Gastroesophageal sphincter (tissue), 3 donors: ENCODE results near the gene TTLL8.

ENCODE experiments used
- CTCF ChIP-seq, 4 experiments: fragments of 200-600 bp in 2 of 4; fragments of 450-650 bp in 2 of 4; sonication (generic) in 1 of 4; IDR thresholded peaks; one replicate each; pipeline ENCODE4 v1.5.1; 2017 to 2019; ENCODE audit warnings: antibody characterized with exemption in 4 of 4, mild to moderate bottlenecking in 2 of 4, moderate library complexity in 2 of 4
- EP300 ChIP-seq: sonication (generic); formaldehyde crosslinking; IDR thresholded peaks from one replicate; pipeline ENCODE4 v1.6.1; 2017; ENCODE audit warnings: antibody characterized with exemption, mild to moderate bottlenecking
- POLR2A ChIP-seq, 2 donors: fragments of 450-650 bp; IDR thresholded peaks; one replicate each; pipeline ENCODE4 v1.6.1; 2017; ENCODE audit warnings: antibody characterized with exemption in 2 of 2, mild to moderate bottlenecking in 2 of 2, moderate library complexity in 1 of 2
- POLR2AphosphoS5 ChIP-seq: sonication (generic); formaldehyde crosslinking; IDR thresholded peaks from one replicate; pipeline ENCODE4 v1.6.1; 2017; ENCODE audit warnings: antibody characterized with exemption

GRCh38 chr22:50034126-50035081 is 23.7 kb downstream of the TTLL8 start:
- no peak for TF ChIP-seq CTCF (IDR thresholded peaks at IDR 0.05)
- no peak for TF ChIP-seq EP300
- no peak for TF ChIP-seq POLR2A (IDR thresholded peaks at IDR 0.05)
- TF ChIP-seq POLR2AphosphoS5 = no peak
